ENCODE results near the gene SKA1.

Gene SKA1

DNA sequence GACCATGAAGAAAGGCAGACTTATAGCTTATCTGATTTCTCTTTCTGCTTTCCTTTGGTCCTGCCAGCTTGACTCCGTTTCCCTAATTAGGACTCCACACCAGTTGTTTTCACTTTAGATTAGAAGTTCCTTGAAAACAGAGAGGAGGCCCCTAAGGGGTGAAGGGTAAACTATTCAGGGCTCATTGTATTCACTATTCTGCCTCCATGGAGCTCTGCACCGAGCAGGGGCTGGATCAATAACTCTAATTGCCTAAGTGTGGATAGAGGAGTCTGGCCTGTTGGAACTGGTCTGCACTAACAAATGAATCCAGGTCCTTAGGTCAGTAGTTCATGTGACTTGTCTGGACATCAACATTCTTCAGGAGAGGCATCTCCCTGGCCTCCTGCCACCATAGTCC lies 36.1 kb upstream of the SKA1 start:
- Mint-ChIP-seq H3K36me3 (ENCODE audit: low read depth) (no peaks in the 10 kb centered on the region), H3K4me1 (no peaks in the 10 kb centered on the region), H3K4me3 (no peak overlapping the region), H3K27ac (no peak overlapping the region), H3K9me3 (no peaks in the 10 kb centered on the region), H3K27me3 (ENCODE audit: low read depth) (peaks cover 6% of the 10 kb centered on the region)
- no peak for TF ChIP-seq CTCF (IDR thresholded peaks at IDR 0.05; ENCODE audit: unreplicated experiment in 3 of 3)

GRCh38 chr18:50340078-50340477 lies 34.8 kb upstream of the SKA1 start:
- Mint-ChIP-seq H3K27ac (no peak overlapping the region), H3K27me3 (ENCODE audit: low read depth) (peaks cover 6% of the 10 kb centered on the region), H3K4me3 (no peak overlapping the region), H3K36me3 (ENCODE audit: low read depth) (no peaks in the 10 kb centered on the region), H3K4me1 (no peaks in the 10 kb centered on the region), H3K9me3 (no peaks in the 10 kb centered on the region)
- TF ChIP-seq CTCF (IDR thresholded peaks at IDR 0.05; ENCODE audit: unreplicated experiment in 3 of 3) = no peak

- H3K4me3 Mint-ChIP-seq = no peak overlapping the region
- no peaks in the 10 kb centered on the region for H3K4me1 Mint-ChIP-seq
- no peak for TF ChIP-seq CTCF (IDR thresholded peaks at IDR 0.05; ENCODE audit: unreplicated experiment in 3 of 3)
- H3K27ac Mint-ChIP-seq = no peak overlapping the region
- no peaks in the 10 kb centered on the region for H3K9me3 Mint-ChIP-seq
- no peaks in the 10 kb centered on the region for H3K27me3 Mint-ChIP-seq (ENCODE audit: low read depth)
- H3K36me3 Mint-ChIP-seq (ENCODE audit: low read depth) = no peaks in the 10 kb centered on the region
Observed at GRCh38 chr18:50341443-50341842, 33.4 kb upstream of the SKA1 start.

DNA sequence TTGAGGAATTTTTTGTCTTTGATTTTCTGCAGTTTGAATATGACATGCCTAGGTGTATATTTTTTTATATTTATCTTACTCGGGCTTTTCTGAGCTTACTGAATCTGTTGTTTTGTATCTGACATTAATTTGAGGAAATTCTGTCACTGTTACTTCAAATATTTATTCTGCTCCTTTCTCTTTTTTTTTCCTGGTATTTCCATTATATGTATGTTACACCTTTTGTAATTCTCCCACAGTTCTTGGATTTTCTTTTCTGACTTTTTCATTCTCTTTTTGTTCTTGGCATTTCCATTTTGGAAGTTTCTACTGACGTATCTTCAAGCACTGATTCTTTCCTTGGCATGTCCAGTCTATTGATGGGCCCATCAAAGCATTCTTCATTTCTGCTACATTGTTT lies 24.1 kb upstream of the SKA1 start:
- H3K4me1 Mint-ChIP-seq = no peaks in the 10 kb centered on the region
- no peak overlapping the region for H3K27ac Mint-ChIP-seq
- no peaks in the 10 kb centered on the region for H3K36me3 Mint-ChIP-seq (ENCODE audit: low read depth)
- peaks cover 5% of the 10 kb centered on the region for H3K9me3 Mint-ChIP-seq
- peaks cover 4% of the 10 kb centered on the region for H3K27me3 Mint-ChIP-seq (ENCODE audit: low read depth)
- peak overlapping the region in 1 of 3 experiments; percentile 1 for H3K4me3 Mint-ChIP-seq
- no peak for TF ChIP-seq CTCF (IDR thresholded peaks at IDR 0.05; ENCODE audit: unreplicated experiment in 3 of 3)

- no peak overlapping the region for H3K27ac Mint-ChIP-seq
- peaks cover 8% of the 10 kb centered on the region for H3K27me3 Mint-ChIP-seq (ENCODE audit: low read depth)
- H3K36me3 Mint-ChIP-seq (ENCODE audit: low read depth) = no peaks in the 10 kb centered on the region
- no peak for TF ChIP-seq CTCF (IDR thresholded peaks at IDR 0.05; ENCODE audit: unreplicated experiment in 3 of 3)
- H3K9me3 Mint-ChIP-seq = no peaks in the 10 kb centered on the region
- H3K4me3 Mint-ChIP-seq = no peak overlapping the region
- H3K4me1 Mint-ChIP-seq = peaks cover 6% of the 10 kb centered on the region
Observed at GRCh38 chr18:50356036-50356945, 18.6 kb upstream of the SKA1 start.

GRCh38 chr18:50358844-50359243 lies 16.0 kb upstream of the SKA1 start:
- Mint-ChIP-seq H3K27me3 (ENCODE audit: low read depth) (peaks cover 4% of the 10 kb centered on the region), H3K36me3 (ENCODE audit: low read depth) (no peaks in the 10 kb centered on the region), H3K4me3 (no peak overlapping the region), H3K27ac (no peak overlapping the region), H3K9me3 (no peaks in the 10 kb centered on the region), H3K4me1 (peaks cover 6% of the 10 kb centered on the region)
- TF ChIP-seq CTCF (IDR thresholded peaks at IDR 0.05; ENCODE audit: unreplicated experiment in 3 of 3) = no peak

All from nephron (organoid).